Psoas muscle (tissue), 8 donors: ENCODE measurements around the gene TMEM51. TPM values are rescaled to one million over a fixed set of nuclear protein-coding genes. Genes with fewer than 3 reads are reported as not detected.
A peak's percentile ranks its signal among the peaks of the same experiment; 100 is the strongest.

Experiments used
- ATAC-seq, 4 donors: fragments of 200-7000 bp; cut with Tn5 transposase; one replicate each; pipeline ENCODE4 v1.9.1; 2020; ENCODE audit warnings: moderate library complexity in 3 of 4, mild to moderate bottlenecking in 2 of 4
- DNase-seq, 2 donors: peaks; one replicate each; pipeline ENCODE4 v3.0.0-alpha.2; 2020
- H3K27ac ChIP-seq: fragments of 200-600 bp; one replicate; pipeline ENCODE4 v1.8.0; 2022
- H3K27me3 ChIP-seq, 3 donors: fragments of 200-600 bp in 1 of 3; one replicate each; pipeline versions ENCODE4 v1.6.1 to v1.8.0; 2013 to 2022; ENCODE audit warnings: low read length in 2 of 3, mild to moderate bottlenecking in 2 of 3, moderate library complexity in 1 of 3; ENCODE audit not compliant: insufficient read depth in 3 of 3
- H3K36me3 ChIP-seq, 2 donors: fragments of 200-600 bp in 1 of 2; one replicate each; pipeline versions ENCODE4 v1.6.1 to v1.8.0; 2013 to 2022; ENCODE audit warnings: low read depth in 1 of 2, mild to moderate bottlenecking in 1 of 2, moderate library complexity in 1 of 2; ENCODE audit not compliant: insufficient read depth in 1 of 2
- H3K4me1 ChIP-seq: fragments of 200-600 bp; one replicate; pipeline ENCODE4 v1.8.0; 2022
- H3K4me3 ChIP-seq: fragments of 200-600 bp; one replicate; pipeline ENCODE4 v1.8.0; 2022; ENCODE audit warnings: mild to moderate bottlenecking
- H3K9me3 ChIP-seq: fragments of 200-600 bp; one replicate; pipeline ENCODE4 v1.8.0; 2022
- WGBS, 3 donors: extraction: QIAGEN DNeasy Blood & Tissue Kit; methylation state at CpG; one replicate each; pipeline versions ENCODE4 v1.1.6 to v1.1.7; 2013; 5-methylcytosine and 5-hydroxymethylcytosine counted together
- intact Hi-C, 2 donors: fragments of 100-400 bp; cut with DNase I; formaldehyde crosslinking; loops; one replicate each; pipeline versions ENCODE4 v1.11.0 to v1.14.2; 2022
- polyA plus RNA-seq, 3 donors: library from polyadenylated mRNA; stranded (reverse); fragments of 200-250 nt; gene quantifications; one replicate each; pipeline ENCODE4 v1.2.3, GENCODE V29; 2013
- total RNA-seq, 4 donors: library from RNA; stranded (reverse); fragmentation: NEBNext Ultra II Directional in 2 of 4; extraction: Animal tissue kit (Norgen Biotek cat#: 25700) in 2 of 4; gene quantifications; one replicate each; pipeline versions ENCODE4 v1.2.1 to v1.2.4, GENCODE V29; 2021 to 2023
- TF ChIP-seq, protein P1 (sequence below): fragments of 200-600 bp; IDR thresholded peaks from one replicate; pipeline ENCODE4 v1.8.0; 2022; ENCODE audit warnings: antibody characterized with exemption
- donor health status: healthy with polysubstance abuse.
- donor health status: DM: no; HTN: no; CAD: no; lungs with moderate emphysema.
- donor health status: Bipolar disorder and iron deficiency.
- donor health status: healthy.
- donor health status: DM: yes; HTN: yes; CAD: no.
- donor health status: DM: no; HTN: no; CAD: no.
- donor health status: DM: no; HTN: no; CAD: no.
- donor health status: DM: yes; HTN: yes; CAD: no.

The TMEM51 gene
- total and polyA plus RNA-seq, 7 donors: 0.67 to 1.7 (median 0.97) TPM

- 76 to 86% (median 76%) methylated on average over 6 of the region's 6 CpGs for WGBS, 3 donors
- intact Hi-C loops: loop anchor here in 1 of 2 donors (1.0 to 10.0 kb wide), 3 partner anchors 147 to 307 kb away; partner anchors contain the start of gene CTRC
Observed at GRCh38 chr1:15128077-15128476, 25.5 kb upstream of the TMEM51 start.

GRCh38 chr1:15128520-15129313, 24.8 kb upstream of the TMEM51 start:
- Histone ChIP-seq H3K4me3 (no peak overlapping the region), H3K9me3 (peaks cover 3% of the 10 kb centered on the region), H3K27me3 (peaks cover 0 to 4% (median 0%) of the 10 kb centered on the region in 3 donors), H3K4me1 (no peaks in the 10 kb centered on the region), H3K27ac (no peak overlapping the region), H3K36me3 (no peaks in the 10 kb centered on the region)
- TF ChIP-seq, protein P1, sequence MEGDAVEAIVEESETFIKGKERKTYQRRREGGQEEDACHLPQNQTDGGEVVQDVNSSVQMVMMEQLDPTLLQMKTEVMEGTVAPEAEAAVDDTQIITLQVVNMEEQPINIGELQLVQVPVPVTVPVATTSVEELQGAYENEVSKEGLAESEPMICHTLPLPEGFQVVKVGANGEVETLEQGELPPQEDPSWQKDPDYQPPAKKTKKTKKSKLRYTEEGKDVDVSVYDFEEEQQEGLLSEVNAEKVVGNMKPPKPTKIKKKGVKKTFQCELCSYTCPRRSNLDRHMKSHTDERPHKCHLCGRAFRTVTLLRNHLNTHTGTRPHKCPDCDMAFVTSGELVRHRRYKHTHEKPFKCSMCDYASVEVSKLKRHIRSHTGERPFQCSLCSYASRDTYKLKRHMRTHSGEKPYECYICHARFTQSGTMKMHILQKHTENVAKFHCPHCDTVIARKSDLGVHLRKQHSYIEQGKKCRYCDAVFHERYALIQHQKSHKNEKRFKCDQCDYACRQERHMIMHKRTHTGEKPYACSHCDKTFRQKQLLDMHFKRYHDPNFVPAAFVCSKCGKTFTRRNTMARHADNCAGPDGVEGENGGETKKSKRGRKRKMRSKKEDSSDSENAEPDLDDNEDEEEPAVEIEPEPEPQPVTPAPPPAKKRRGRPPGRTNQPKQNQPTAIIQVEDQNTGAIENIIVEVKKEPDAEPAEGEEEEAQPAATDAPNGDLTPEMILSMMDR: peak; percentile 61
- intact Hi-C loops: loop anchor here in 1 of 2 donors (1.0 to 10.0 kb wide), 3 partner anchors 146 to 306 kb away; partner anchors contain the start of gene CTRC
- peak; percentile 53 to 67 for DNase-seq
- 44 to 50% (median 48%) methylated on average over 18 of the region's 18 CpGs for WGBS, 3 donors
- peak; percentile 49 to 71 (median 54) for ATAC-seq

More at GRCh38 chr1:15128077-15128476, 25.5 kb upstream of the TMEM51 start:
- H3K4me3 ChIP-seq: no peak overlapping the region
- TF ChIP-seq, protein P1: no peak
- peaks cover 0 to 4% (median 2%) of the 10 kb centered on the region in 3 donors for H3K27me3 ChIP-seq
- DNase-seq (no peak), ATAC-seq (no peak)
- H3K4me1 ChIP-seq: no peaks in the 10 kb centered on the region
- no peaks in the 10 kb centered on the region for H3K36me3 ChIP-seq
- H3K9me3 ChIP-seq: peaks cover 3% of the 10 kb centered on the region
- H3K27ac ChIP-seq: no peak overlapping the region

- Histone ChIP-seq H3K4me3 (no peak overlapping the region), H3K4me1 (no peaks in the 10 kb centered on the region), H3K36me3 (no peaks in the 10 kb centered on the region), H3K27ac (no peak overlapping the region), H3K9me3 (peaks cover 3% of the 10 kb centered on the region), H3K27me3 (peaks cover 0 to 9% (median 2%) of the 10 kb centered on the region in 3 donors)
- WGBS, 3 donors: 81 to 88% (median 85%) methylated on average over 4 of the region's 4 CpGs
- TF ChIP-seq, protein P1: no peak
- DNase-seq (no peak), ATAC-seq (no peak)
- intact Hi-C loops: loop anchor here in 1 of 2 donors (10.0 kb wide), 2 partner anchors 145 to 305 kb away; partner anchors contain the start of gene CTRC
Observed at GRCh38 chr1:15129944-15130343, 23.6 kb upstream of the TMEM51 start.

DNA sequence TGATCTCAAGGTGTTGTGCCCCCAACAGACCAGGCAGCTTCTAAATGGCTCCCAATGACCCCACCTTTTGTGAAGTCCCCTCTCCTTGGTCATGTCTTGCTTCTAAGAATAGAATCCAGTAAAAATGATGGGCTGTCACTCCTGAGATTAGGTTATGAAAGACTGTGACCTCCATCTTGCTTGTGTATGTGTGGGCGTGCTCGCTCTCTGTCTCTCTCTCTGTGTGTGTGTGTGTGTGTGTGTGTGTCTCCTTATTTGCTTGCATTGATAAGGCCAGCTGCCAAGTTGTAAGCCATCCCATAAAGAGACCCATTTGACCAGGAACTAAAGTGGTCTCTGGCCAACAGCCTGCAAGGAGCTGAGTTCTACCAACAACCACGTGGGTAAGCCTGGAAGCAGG, 22.9 kb upstream of the TMEM51 start:
- DNase-seq (no peak), ATAC-seq (no peak)
- no peak overlapping the region for H3K27ac ChIP-seq
- H3K9me3 ChIP-seq: peaks cover 3% of the 10 kb centered on the region
- intact Hi-C loops: no loop called here
- TF ChIP-seq, protein P1: no peak
- no peaks in the 10 kb centered on the region for H3K4me1 ChIP-seq
- no peak overlapping the region for H3K4me3 ChIP-seq
- WGBS, 3 donors: 79 to 84% (median 82%) methylated on average over 3 of the region's 3 CpGs
- no peaks in the 10 kb centered on the region for H3K36me3 ChIP-seq
- H3K27me3 ChIP-seq: peaks cover 0 to 10% (median 2%) of the 10 kb centered on the region in 3 donors
